Activated naive CD4-positive, alpha-beta T cell treated with anti-CD3 and anti-CD28 coated beads for 36 hours (primary cell): Measurements from ENCODE around the gene MATN1. TPM values are rescaled to one million over a fixed set of nuclear protein-coding genes. Genes with fewer than 3 reads are reported as not detected.

ENCODE experiments used
- CTCF ChIA-PET: fragments of 350-600 bp; sonication (Branson Sonifier 250); formaldehyde crosslinking; loops from one replicate; lab custom pipeline; 2021; ENCODE audit warnings: antibody characterized with exemption; lab: Charles Lee
- DNase-seq: peaks from one replicate; pipeline ENCODE4 v3.0.0-alpha.2; 2020
- H3K27ac Mint-ChIP-seq: one replicate; pipeline ENCODE4 v1.8.0; 2021; ENCODE audit warnings: mild to moderate bottlenecking, mixed read lengths
- H3K27me3 Mint-ChIP-seq: one replicate; pipeline ENCODE4 v1.8.0; 2021; ENCODE audit warnings: low read depth, mixed read lengths
- H3K36me3 Mint-ChIP-seq: one replicate; pipeline ENCODE4 v1.8.0; 2021; ENCODE audit warnings: low read depth, mixed read lengths
- H3K4me1 Mint-ChIP-seq: one replicate; pipeline ENCODE4 v1.8.0; 2021; ENCODE audit warnings: low read depth, mixed read lengths
- H3K4me3 Mint-ChIP-seq: one replicate; pipeline ENCODE4 v1.8.0; 2021; ENCODE audit warnings: mild to moderate bottlenecking, moderate library complexity, mixed read lengths
- H3K9me3 Mint-ChIP-seq: one replicate; pipeline ENCODE4 v1.8.0; 2021; ENCODE audit warnings: mixed read lengths
- intact Hi-C: fragments of 100-400 bp; cut with micrococcal nuclease; formaldehyde crosslinking; loops from one replicate; pipeline ENCODE4 v1.15.1; 2023
- total RNA-seq, 2 experiments: library from RNA; stranded (reverse); gene quantifications; one replicate each; pipeline ENCODE4 v1.2.3, GENCODE V29; 2021

MATN1 gene
- total RNA-seq, 2 experiments from 2014 or later = 0.36 to 0.37 TPM

- no peaks in the 10 kb centered on the region for H3K9me3 Mint-ChIP-seq
- H3K27me3 Mint-ChIP-seq = peaks cover 38% of the 10 kb centered on the region
- intact Hi-C loops = no loop called here
- H3K4me3 Mint-ChIP-seq = no peak overlapping the region
- no peak overlapping the region for H3K27ac Mint-ChIP-seq
- CTCF ChIA-PET = interaction anchor here (0.7 kb wide), 1 partner anchor 71 kb away, joined by 3 read pairs; no protein-coding TSS in a partner anchor
- DNase-seq = no peak
- no peaks in the 10 kb centered on the region for H3K36me3 Mint-ChIP-seq
- peaks cover 3% of the 10 kb centered on the region for H3K4me1 Mint-ChIP-seq
Measured at GRCh38 chr1:30679201-30679975, 44.0 kb downstream of the MATN1 start.

- CTCF ChIA-PET = no interaction called here
- Mint-ChIP-seq H3K27me3 (peaks cover 31% of the 10 kb centered on the region), H3K4me3 (no peak overlapping the region), H3K9me3 (peaks cover 4% of the 10 kb centered on the region), H3K4me1 (no peaks in the 10 kb centered on the region), H3K27ac (no peak overlapping the region), H3K36me3 (no peaks in the 10 kb centered on the region)
- intact Hi-C loops = no loop called here
- DNase-seq = no peak
Measured at GRCh38 chr1:30678209-30678608, 45.2 kb downstream of the MATN1 start.

- no peak for DNase-seq
- Mint-ChIP-seq H3K27me3 (peaks cover 26% of the 10 kb centered on the region), H3K27ac (no peak overlapping the region), H3K4me3 (no peak overlapping the region), H3K36me3 (no peaks in the 10 kb centered on the region), H3K4me1 (no peaks in the 10 kb centered on the region), H3K9me3 (peaks cover 4% of the 10 kb centered on the region)
- CTCF ChIA-PET = interaction anchor here (0.8 kb wide), 1 partner anchor 168 kb away, joined by 3 read pairs; no protein-coding TSS in a partner anchor
- intact Hi-C loops = no loop called here
Measured at GRCh38 chr1:30677471-30677870, 45.9 kb downstream of the MATN1 start.

- CTCF ChIA-PET = no interaction called here
- H3K27ac Mint-ChIP-seq = no peak overlapping the region
- intact Hi-C loops = no loop called here
Measured at GRCh38 chr1:30675761-30676160, 47.6 kb downstream of the MATN1 start.

GRCh38 chr1:30675289-30675688 lies 48.1 kb downstream of the MATN1 start:
- H3K27ac Mint-ChIP-seq = no peak overlapping the region
- no peaks in the 10 kb centered on the region for H3K36me3 Mint-ChIP-seq
- H3K27me3 Mint-ChIP-seq = peaks cover 20% of the 10 kb centered on the region
- intact Hi-C loops = no loop called here
- no peak for DNase-seq
- H3K4me3 Mint-ChIP-seq = no peak overlapping the region
- no peaks in the 10 kb centered on the region for H3K4me1 Mint-ChIP-seq
- peaks cover 4% of the 10 kb centered on the region for H3K9me3 Mint-ChIP-seq
- CTCF ChIA-PET = no interaction called here

More at GRCh38 chr1:30675761-30676160, 47.6 kb downstream of the MATN1 start:
- no peaks in the 10 kb centered on the region for H3K4me1 Mint-ChIP-seq
- no peaks in the 10 kb centered on the region for H3K36me3 Mint-ChIP-seq
- no peak overlapping the region for H3K4me3 Mint-ChIP-seq
- H3K27me3 Mint-ChIP-seq = peaks cover 23% of the 10 kb centered on the region
- peaks cover 4% of the 10 kb centered on the region for H3K9me3 Mint-ChIP-seq
- DNase-seq = no peak

- peaks cover 4% of the 10 kb centered on the region for H3K9me3 Mint-ChIP-seq
- no peak for DNase-seq
- H3K27ac Mint-ChIP-seq = no peak overlapping the region
- CTCF ChIA-PET = no interaction called here
- no peak overlapping the region for H3K4me3 Mint-ChIP-seq
- no peaks in the 10 kb centered on the region for H3K4me1 Mint-ChIP-seq
- intact Hi-C loops = no loop called here
- peaks cover 14% of the 10 kb centered on the region for H3K27me3 Mint-ChIP-seq
- no peaks in the 10 kb centered on the region for H3K36me3 Mint-ChIP-seq
Measured at GRCh38 chr1:30673395-30673794, 50.0 kb downstream of the MATN1 start.

- no peak for DNase-seq
- intact Hi-C loops = no loop called here
- Mint-ChIP-seq H3K36me3 (no peaks in the 10 kb centered on the region), H3K4me1 (no peaks in the 10 kb centered on the region), H3K27ac (no peak overlapping the region), H3K4me3 (no peak overlapping the region), H3K9me3 (peaks cover 4% of the 10 kb centered on the region), H3K27me3 (peaks cover 11% of the 10 kb centered on the region)
- CTCF ChIA-PET = no interaction called here
Measured at GRCh38 chr1:30672661-30673060, 50.7 kb downstream of the MATN1 start.

- Mint-ChIP-seq H3K9me3 (peaks cover 4% of the 10 kb centered on the region), H3K4me1 (no peaks in the 10 kb centered on the region), H3K27me3 (peaks cover 6% of the 10 kb centered on the region), H3K4me3 (no peak overlapping the region), H3K36me3 (no peaks in the 10 kb centered on the region), H3K27ac (no peak overlapping the region)
- no peak for DNase-seq
- CTCF ChIA-PET = no interaction called here
- intact Hi-C loops = no loop called here
Measured at GRCh38 chr1:30670240-30671060, 52.9 kb downstream of the MATN1 start.

- peaks cover 2% of the 10 kb centered on the region for H3K9me3 Mint-ChIP-seq
- no peak overlapping the region for H3K27ac Mint-ChIP-seq
- intact Hi-C loops = no loop called here
- no peak overlapping the region for H3K4me3 Mint-ChIP-seq
- CTCF ChIA-PET = no interaction called here
- no peak for DNase-seq
- H3K36me3 Mint-ChIP-seq = no peaks in the 10 kb centered on the region
- peaks cover 3% of the 10 kb centered on the region for H3K27me3 Mint-ChIP-seq
- no peaks in the 10 kb centered on the region for H3K4me1 Mint-ChIP-seq
Measured at GRCh38 chr1:30668546-30669327, 54.6 kb downstream of the MATN1 start.

GRCh38 chr1:30668024-30668423 lies 55.4 kb downstream of the MATN1 start:
- CTCF ChIA-PET = no interaction called here
- intact Hi-C loops = no loop called here
- no peak overlapping the region for H3K27ac Mint-ChIP-seq
- H3K4me3 Mint-ChIP-seq = no peak overlapping the region
- H3K4me1 Mint-ChIP-seq = no peaks in the 10 kb centered on the region
- H3K9me3 Mint-ChIP-seq = no peaks in the 10 kb centered on the region
- H3K36me3 Mint-ChIP-seq = no peaks in the 10 kb centered on the region
- H3K27me3 Mint-ChIP-seq = peaks cover 2% of the 10 kb centered on the region
- DNase-seq = no peak

GRCh38 chr1:30666756-30667273 lies 56.6 kb downstream of the MATN1 start:
- Mint-ChIP-seq H3K36me3 (no peaks in the 10 kb centered on the region), H3K27ac (no peak overlapping the region), H3K4me1 (no peaks in the 10 kb centered on the region), H3K27me3 (no peaks in the 10 kb centered on the region), H3K9me3 (no peaks in the 10 kb centered on the region), H3K4me3 (no peak overlapping the region)
- DNase-seq = no peak
- intact Hi-C loops = no loop called here
- CTCF ChIA-PET = interaction anchor here (0.8 kb wide), 1 partner anchor 236 kb away, joined by 4 read pairs; no protein-coding TSS in a partner anchor
